ENCODE data around the gene C1orf141.

DNA sequence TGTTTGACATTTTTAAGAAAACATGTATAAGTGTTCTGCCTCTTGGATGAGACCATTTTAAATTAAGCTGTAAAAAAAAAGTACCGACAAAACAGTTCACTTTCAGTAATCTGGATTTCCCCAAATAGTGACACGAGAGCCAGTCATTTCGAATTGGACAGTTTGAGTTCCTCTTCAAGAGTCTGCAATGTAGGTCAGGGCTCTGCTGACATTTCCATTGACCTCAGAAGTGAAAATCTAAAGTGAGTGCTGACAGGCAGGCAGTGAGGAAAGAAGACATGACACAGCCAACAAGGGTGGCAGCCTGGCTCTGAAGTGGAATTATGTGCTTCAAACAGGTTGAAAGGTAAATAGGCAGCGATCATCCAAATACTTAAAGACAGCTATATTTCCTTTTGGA, 31.4 kb upstream of the C1orf141 start, which contains the start of gene IL23R:
- TF ChIP-seq, protein P1, sequence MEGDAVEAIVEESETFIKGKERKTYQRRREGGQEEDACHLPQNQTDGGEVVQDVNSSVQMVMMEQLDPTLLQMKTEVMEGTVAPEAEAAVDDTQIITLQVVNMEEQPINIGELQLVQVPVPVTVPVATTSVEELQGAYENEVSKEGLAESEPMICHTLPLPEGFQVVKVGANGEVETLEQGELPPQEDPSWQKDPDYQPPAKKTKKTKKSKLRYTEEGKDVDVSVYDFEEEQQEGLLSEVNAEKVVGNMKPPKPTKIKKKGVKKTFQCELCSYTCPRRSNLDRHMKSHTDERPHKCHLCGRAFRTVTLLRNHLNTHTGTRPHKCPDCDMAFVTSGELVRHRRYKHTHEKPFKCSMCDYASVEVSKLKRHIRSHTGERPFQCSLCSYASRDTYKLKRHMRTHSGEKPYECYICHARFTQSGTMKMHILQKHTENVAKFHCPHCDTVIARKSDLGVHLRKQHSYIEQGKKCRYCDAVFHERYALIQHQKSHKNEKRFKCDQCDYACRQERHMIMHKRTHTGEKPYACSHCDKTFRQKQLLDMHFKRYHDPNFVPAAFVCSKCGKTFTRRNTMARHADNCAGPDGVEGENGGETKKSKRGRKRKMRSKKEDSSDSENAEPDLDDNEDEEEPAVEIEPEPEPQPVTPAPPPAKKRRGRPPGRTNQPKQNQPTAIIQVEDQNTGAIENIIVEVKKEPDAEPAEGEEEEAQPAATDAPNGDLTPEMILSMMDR (IDR thresholded peaks at IDR 0.05; ENCODE audit: low read length), result no peak
- TF ChIP-seq EZH2 (optimal IDR thresholded peaks at IDR 0.05; ENCODE audit: low read depth, low read length), result no peak
